ENCODE results near the gene STIP1. TPM values are rescaled to one million over a fixed set of nuclear protein-coding genes. Genes with fewer than 3 reads are reported as not detected.
A peak's percentile ranks its signal among the peaks of the same experiment; 100 is the strongest.

Gene STIP1
- total and polyA plus RNA-seq, 9 of the 15 experiments (the other 6 are each of a cell fraction or from before 2014, with no cell fraction given) = 58.1 to 465 (median 346) TPM

- TF ChIP-seq BCL6 (CRISPR knock-in tag; IDR thresholded peaks at IDR 0.05) = no peak
- TF ChIP-seq POLR2AphosphoS5 (IDR thresholded peaks at IDR 0.05; ENCODE audit: control insufficient read depth, insufficient read depth, low read depth, low read length) = peak; percentile 79
- no peak for TF ChIP-seq MCM5 (IDR thresholded peaks at IDR 0.05; ENCODE audit: low read depth)
- TF ChIP-seq ZNF507 (tag; conservative IDR thresholded peaks at IDR 0.05) = no peak
- TF ChIP-seq POLR2H (tag; IDR thresholded peaks at IDR 0.05; ENCODE audit: low read depth) = peak; percentile 84
- TF ChIP-seq ATF7 (IDR thresholded peaks at IDR 0.05) = peak; percentile 60; the same call in 1 of the 2 replicates
- peak in 1 of 2 experiments; percentile 76; a peak in 1 of 4 replicates for TF ChIP-seq HDAC1 (IDR thresholded peaks at IDR 0.05)
- no peak for TF ChIP-seq PBX2 (CRISPR knock-in tag; IDR thresholded peaks at IDR 0.05; ENCODE audit: low read depth)
- TF ChIP-seq PBX2 (tag; conservative IDR thresholded peaks at IDR 0.05; ENCODE audit: low read depth) = peak; percentile 60
- TF ChIP-seq ZNF408 (CRISPR knock-in tag; IDR thresholded peaks at IDR 0.05; ENCODE audit: low read depth) = no peak
- no peak for TF ChIP-seq ZNF124 (CRISPR knock-in tag; IDR thresholded peaks at IDR 0.05)
- TF ChIP-seq ZNF324 (CRISPR knock-in tag; IDR thresholded peaks at IDR 0.05) = no peak
- no peak for TF ChIP-seq ZNF398 (CRISPR knock-in tag; IDR thresholded peaks at IDR 0.05)
- no peak for TF ChIP-seq ATF2 (CRISPR knock-in tag; IDR thresholded peaks at IDR 0.05)
- TF ChIP-seq ZFX (CRISPR knock-in tag; IDR thresholded peaks at IDR 0.05) = peak; percentile 79; the same call in 1 of the 2 replicates
- TF ChIP-seq CCNT2 (IDR thresholded peaks at IDR 0.05; ENCODE audit: borderline replicate concordance, extremely low read depth, insufficient read length, low read depth, low read length) = no peak
- peak; percentile 61 for TF ChIP-seq RB1 (IDR thresholded peaks at IDR 0.05; ENCODE audit: low read depth)
- TF ChIP-seq ZBTB34 (CRISPR knock-in tag; IDR thresholded peaks at IDR 0.05) = no peak
- peak in 1 of 2 experiments; percentile 77; a peak in 1 of 4 replicates for TF ChIP-seq ARNT (IDR thresholded peaks at IDR 0.05)
- peak; percentile 87 for TF ChIP-seq NBN (IDR thresholded peaks at IDR 0.05; ENCODE audit: low read depth)
- 0 out of 2 replicates have a peak, but pooled peaks have one; percentile 15 for TF ChIP-seq MBD2 (IDR thresholded peaks at IDR 0.05; ENCODE audit: borderline replicate concordance, low read depth)
- TF ChIP-seq NCOA6 (IDR thresholded peaks at IDR 0.05) = no peak
Observed at GRCh38 chr11:64207256-64208085, 21.5 kb downstream of the STIP1 start (continued).
